GM18511 (cell line): ENCODE measurements around the gene FNDC3B.

Experiments used
- ATAC-seq: cut with Tn5 transposase; IDR thresholded peaks from one replicate; pipeline ENCODE4 v1.9.1; 2021; ENCODE audit warnings: mild to moderate bottlenecking, moderate library complexity; ENCODE audit not compliant: unreplicated experiment

Gene FNDC3B

DNA sequence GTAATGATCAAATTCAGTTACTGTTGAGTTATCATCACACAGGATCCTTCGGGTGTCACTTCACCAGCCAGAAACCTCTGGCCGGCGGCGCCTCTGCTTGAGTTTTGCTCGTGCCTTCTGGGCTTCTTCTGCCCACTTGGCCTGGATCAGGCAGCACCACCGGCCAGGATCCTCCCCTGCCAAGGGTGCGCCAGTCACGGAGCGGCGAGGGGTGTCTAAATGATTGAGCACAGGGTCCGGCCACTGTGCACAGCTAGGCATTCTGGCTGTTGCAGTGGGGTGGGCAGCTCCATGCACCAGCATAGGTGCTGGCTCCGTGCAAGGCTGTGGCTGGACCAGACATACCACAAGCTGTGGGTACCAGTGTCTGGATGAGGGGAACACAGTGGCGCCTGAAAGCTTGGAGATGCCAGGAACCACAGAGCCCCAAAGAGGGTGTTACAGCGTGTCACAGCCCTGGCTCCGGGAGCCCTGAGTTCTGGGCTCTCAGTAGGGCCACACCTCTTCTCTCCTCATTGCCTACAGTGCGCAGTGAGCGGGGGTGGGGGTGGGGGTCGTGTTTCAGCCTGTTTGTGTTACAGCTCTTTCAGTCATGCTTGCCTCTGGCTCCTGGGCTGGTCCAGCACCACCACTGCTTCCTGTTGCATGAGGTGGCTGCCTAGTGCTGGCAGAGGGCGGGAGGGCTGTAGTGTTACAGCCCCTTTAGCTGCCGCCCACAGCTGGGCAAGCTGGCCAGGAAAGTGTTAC, 169.4 kb downstream of the FNDC3B start:
- ATAC-seq, result no peak

DNA sequence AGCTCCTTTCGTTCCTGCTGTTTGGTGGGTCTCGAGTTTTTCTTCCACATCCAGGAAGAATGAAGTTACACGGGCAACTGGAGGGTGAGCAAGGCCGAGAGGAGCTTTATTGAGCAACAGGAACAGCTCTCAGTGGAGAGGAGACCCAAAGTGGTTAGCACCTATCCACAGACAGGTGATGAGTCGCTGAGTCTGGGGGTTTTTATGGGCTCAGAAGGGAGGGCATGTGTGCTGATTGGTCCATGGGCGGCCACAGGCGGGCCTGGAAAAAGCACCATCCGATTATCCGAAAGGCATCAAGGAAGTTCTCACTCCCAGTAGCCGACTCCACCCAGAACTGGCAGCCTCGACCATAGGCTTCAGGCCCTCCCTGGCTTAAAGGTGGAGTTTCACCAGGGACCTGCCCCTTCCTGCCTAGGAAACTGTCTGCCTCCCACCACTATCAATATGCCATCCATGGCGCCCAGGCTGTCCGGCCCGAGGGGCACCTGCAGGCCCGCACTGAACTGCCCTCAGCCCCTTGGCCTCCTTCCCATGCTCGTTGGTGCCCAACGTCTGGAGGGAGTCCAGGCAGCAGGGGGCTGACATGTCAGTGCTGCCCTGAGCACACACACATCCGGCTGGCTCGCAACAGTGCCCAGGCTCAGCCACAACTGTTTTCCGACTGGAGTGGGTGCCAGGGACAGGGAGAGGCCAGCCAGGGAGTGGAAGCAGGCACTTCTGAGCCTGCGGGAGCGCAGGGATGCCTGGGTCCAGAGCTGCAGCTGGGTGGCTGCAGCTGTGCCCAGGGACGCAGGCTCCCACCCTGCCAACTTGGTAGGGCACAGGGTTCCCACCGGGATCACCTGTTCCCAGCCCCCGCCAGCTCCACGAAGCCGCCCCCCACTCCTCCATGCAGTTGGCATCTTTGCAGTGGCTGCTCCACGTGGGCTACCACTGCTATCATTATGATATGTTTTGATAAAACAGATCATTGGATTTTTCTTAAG, 170.2 kb downstream of the FNDC3B start:
- no peak for ATAC-seq

DNA sequence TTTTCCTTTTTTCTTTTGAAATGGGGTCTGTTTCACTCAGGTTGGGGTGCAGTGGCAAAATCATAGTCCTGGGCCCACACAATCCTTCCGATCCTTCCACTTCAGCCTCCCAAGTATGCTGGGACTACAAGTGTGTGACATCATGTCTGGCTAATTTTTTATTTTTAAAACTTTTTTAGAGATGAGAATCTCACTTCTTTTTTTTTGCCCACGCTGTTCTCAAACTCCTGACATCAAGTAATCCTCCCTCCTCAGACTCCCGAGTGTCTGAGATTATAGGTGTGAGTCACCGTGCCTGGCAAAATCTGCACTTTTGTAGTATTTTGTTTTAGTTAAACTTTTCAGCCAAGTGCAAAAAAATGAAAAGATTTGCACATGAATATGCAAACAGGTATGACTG, 171.0 kb downstream of the FNDC3B start:
- ATAC-seq, result no peak

DNA sequence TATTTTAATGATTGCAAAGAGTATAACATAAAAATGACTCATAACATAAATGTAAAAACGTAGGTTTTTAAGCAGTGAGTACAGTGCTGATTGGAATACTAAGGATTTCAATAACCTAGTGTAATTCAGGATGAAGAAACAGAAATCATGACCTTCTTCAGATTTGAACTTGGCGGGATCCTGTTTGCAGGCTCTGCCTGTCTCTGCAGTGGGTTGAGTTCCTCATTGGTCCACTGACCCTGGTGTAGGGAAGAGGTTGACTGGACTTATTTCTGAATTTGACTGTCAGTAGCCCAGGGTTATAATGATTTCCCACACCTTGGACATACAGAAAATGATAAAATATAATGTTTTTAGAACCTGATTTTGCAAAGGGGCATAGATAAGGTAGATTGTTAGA, 171.7 kb downstream of the FNDC3B start:
- no peak for ATAC-seq

DNA sequence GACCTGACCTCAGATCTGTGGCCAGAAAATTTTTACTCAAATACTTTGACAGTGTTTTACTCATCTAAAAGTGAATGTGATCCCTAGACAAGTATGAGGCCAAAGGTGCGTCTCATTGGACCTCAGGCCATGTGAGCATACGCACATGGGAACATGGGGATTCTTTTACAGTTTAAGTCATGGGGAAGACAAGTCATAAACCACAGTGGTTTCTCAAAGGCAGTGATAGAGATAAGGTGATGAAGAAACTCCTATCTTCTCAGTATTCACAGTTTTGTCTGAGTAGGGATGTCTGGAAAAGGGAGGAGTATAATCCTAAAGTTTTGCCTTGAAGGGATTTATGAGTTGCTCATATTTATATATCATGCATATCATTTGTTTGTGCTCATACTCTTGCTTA, 173.8 kb downstream of the FNDC3B start:
- no peak for ATAC-seq

DNA sequence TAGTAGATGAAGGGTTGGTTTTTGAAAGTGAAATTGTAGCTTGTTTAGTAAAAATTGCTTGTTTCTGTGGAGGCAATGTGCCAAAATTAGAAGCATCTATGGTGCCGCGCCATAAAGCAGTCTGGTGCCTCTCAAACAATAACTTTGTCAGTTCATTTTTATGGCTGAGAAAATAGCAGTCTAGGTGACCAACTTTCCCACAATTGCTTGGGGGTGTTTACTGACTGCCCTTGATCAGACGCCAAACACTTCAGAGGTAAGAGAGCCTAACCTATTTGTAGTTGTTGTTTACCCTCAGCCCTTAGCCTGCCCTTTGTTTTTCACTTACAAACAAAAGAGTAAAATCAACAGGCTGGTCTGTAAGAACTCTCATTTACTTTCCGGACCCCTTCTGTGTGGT, 174.5 kb downstream of the FNDC3B start:
- no peak for ATAC-seq

DNA sequence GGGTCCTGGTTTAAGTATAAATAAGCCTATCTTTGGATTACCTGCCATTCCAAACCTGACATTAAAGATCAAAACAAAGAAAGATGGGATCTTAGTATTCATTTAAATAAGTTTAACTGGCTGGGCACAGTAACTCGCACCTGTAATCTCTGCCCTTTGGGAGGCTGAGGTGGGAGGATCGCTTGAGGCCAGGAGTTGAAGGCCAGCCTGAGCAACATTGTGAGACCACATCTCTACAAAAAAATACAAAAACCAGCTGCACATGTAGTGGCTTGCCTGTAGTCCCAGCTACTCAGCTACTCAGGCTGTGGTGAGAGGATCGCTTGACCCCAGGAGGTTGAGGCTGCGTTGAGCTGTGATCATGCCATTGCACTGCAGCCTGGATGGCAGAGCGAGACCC, 176.9 kb downstream of the FNDC3B start:
- ATAC-seq, result no peak

DNA sequence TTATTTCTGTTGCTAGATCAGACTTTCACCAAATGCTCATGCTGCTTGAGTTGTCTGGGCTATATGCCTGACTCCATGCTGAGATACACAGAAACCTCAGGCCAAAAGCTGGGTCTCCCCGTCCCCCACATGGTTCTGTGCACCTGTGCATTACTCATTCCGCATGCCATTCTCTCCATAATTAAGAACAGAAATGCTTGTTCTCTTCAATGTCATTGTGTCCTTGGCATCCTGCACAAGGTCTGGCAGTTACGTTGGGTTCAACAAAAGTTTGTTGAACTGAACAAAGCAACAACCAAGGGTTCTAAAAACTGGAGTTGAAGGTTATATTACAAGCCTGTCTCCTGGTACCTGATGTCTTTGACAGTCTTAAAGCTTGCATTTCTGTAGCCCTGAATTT, 177.5 kb downstream of the FNDC3B start:
- ATAC-seq, result no peak

DNA sequence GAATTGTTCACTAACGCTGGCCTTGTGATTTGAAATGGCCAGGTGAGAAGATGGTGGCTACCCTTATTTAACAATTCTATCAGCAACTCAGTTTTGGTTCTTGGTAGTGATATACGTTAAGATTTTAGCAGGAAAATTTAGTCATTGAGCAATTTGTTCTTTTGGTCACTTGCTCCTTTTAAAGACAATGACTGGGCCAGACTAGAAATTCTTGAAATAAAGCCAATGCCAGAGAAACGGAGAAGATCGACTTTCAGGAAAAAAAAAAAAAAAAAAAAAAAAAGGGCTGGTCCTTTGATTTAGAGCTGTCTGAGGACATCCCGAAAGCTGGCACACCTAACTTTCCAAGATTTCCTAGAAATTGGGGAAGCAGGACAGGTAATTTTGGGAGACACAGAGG, 178.5 kb downstream of the FNDC3B start:
- no peak for ATAC-seq

DNA sequence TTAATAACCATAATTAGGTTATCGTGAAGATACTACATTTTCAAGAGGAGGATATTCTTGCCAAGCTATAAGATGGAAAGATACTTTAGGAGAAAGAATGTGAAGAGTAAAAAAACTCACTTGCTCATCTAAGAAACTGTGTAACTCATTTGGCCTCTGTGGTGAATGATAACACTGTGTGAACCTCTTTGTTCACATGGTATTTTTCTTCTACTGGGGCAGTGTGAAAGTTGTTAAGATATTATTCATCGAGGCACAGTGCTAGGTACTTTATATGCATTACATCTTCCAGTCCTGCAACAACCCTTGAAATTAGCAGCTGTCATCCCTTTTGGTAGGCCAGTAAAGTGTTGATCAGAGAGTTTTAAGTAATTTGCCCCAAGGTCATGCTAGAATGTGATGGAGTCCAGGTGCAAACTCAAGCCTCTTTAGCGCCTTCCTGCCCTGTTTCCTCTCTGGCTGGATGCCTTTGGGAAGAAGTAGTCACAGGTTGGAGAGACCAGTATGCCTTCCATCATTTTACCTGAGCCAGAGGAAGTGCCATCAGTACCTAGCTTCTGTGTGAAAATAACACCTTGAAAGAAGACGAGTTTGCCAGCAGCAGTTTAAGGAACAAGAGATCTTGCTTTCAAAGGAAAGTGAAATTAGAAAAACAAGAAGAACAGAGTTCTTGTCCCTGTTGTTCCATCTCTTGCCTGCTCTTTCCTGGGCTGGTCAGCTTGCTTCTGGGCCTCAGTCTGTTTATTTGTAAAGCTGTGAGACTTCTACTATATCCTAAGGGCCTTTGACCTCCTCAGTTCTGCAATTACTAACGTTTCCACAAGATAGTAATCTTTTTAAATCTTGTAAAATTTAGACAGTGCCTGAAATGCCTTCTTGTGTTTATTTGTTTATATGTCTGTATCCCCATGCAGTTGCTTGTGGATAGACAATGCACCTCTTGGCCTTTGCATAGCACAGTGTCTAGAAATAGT, 179.3 kb downstream of the FNDC3B start:
- no peak for ATAC-seq

DNA sequence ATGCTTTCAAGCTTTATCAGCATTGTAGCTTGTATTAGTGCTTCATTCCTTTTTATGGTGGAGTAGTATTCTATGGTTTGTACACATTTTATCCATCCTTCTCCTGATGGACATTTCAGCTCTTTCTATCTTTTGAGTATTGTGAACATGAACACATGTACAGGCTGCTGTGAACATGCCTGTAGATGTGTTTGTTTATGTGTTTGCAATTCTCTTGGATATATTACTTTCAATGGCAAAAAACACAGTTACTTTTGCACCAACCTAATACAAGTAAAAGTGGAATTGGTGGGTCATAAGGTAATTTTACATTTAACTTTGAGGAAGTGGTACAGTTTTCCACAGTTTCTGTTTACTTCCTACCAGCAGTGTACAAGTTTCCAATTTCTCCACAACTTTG, 180.4 kb downstream of the FNDC3B start:
- ATAC-seq, result no peak

DNA sequence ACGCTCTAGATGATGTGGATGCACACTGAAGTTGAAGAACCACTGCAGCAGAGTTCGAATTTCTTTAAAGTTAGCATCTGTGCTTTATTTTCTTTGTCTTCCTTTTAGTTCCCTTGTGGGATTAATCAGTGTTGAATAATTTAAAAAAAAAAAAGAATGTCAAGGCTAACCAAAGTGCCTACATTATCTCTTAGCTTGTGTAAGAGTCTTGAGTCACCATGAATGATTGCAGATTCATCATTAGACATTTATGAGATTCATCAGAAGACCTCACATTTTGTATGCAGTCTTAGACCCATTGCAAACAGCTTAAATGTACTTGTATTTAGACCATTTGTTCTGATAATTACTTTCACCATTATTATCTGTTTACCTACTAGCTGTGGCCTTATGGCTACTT, 182.2 kb downstream of the FNDC3B start:
- ATAC-seq, result no peak

DNA sequence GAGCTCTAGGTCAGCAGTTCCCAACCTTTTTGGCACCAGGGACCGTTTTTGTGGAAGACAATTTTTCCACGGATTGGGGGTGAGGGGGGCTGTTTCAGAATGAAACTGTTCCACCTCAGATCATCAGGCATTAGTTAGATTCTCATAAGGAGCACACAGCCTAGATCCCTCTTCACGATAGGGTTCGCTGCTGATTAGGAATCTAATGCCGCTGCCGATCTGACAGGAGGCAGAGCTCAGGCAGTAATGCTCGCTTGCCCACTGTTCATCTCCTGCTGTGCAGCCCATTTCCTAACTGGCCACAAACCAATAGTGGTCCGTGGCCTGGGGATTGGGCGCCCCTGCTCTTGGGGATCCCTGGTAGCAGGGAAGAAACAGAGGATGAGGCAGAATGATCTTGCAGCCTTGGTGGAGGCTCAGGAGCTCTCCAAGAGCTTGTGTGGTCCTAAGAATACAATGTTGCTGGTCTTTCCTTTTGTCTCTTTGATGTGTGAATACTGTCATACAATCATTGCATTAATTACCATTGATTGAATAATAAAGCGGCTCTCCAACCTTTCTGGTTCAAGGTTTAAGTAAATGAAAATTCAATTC, 183.2 kb downstream of the FNDC3B start:
- no peak for ATAC-seq

DNA sequence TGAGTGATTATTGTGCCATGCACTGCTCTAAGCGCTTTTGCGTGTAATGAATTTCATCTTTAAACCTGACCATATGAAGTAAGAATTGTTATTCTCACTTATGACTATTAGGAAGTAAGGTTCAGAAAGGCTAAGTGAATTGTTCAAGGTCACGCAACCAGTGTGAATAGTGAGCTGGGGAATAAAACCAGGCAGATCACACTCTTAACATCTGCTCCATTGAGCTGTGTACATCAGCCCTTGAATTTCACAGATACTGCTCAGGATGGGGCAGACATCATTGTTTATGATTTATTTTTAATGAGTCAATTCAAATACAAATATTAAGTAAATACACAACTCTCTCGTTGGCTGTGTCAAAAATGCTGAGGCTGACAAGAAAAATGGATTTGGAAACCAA, 184.5 kb downstream of the FNDC3B start:
- no peak for ATAC-seq

DNA sequence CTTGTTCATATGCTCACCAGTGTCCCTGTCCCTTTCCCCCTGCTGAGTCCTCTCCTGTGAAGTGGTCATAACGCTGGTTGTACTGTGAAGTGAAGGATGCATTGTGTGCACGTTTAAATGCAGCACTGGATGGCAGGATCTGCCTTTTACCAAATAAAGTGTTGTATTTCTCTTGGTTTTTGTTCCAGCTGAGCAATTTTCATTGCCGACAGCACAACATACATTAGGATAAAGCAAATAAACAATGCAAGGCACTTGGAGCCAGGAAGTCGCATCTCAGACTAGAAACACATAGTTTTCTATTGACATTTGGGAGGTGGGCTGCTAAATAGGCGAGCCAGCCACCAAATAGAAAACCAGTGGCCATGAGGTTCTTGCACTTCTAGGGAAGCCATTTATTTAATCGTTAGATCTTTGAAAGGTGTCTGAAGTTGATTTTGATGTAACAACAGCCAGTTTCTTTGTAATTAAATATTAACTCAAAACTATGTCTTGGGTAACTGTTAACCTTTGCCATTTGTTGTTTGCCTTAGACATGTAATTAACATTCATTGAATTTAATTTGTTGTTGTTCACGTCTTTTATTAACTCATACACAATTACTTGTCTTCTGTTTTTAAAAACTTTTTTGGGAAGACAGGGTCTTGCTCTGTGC, 185.3 kb downstream of the FNDC3B start:
- no peak for ATAC-seq

DNA sequence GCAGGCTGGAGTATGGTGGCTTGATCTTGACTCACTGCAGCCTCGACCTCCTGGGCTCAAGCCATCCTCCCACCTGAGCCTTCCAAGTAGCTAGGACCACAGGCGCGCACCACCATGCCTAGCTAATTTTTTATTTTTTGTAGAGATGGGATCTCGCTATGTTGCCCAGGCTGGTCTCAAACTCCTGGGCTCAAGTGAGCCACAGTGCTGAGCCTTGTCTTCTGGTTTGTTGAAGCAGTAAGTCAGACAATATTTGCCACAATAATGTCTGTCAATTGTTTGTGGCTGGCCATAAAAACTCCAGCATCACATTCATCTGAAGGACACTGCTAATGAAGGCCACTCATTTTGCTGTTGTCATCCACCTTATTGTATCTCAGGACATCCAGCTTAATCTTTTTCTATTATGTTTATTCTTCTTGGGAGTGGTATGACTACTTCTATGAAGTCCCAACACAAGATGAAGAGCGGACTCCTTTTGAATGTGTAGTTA, 185.9 kb downstream of the FNDC3B start:
- ATAC-seq, result no peak

DNA sequence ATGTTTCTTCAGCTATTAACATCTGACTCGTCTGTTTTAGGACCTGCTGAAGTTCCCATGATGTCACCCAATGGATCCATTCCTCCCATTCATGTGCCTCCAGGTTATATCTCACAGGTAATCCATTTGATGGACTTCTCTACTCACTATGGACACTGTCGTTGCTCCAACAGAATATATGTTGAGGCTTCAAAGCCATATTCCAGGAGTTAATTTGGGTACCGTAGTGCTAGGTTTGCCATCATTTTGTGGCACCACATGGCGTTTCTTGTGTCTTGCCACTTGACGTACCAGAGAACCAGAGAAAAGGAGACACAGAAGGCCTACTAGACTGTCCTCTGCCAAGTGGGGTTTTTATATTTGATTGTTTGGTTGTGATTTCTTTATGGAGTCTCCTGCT, 187.5 kb downstream of the FNDC3B start:
- no peak for ATAC-seq

DNA sequence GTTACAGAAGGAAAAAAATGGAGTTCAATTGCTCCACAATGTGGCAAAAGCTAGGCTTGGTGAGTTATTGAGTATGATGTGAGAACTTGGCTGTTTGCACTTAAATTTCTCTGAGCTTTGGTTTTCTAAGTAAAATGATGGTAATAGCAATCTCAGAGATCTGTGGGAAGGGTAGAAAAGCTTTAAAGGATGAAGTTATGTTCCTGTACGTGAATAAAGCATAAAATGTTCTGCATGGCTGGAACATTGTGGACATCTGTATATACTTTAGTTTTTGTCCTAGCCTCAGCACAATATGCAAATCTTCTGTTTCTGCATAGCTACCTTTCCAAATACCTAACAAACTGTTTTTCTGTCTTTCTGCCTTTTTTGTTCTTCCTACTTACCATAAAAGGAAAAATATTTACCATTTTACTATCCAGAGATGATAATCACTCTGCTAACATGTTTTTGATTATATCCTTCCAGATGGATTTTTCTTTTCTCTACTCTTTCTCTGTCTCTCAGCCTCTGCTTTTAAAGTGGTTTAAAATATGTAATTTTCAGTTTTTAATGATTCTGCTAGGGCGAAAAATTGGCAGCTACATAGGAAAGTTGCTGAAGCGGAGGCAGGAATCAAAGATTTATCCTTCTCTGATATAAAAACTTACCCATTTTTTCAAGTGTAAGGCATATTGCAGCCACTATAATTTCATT, 188.1 kb downstream of the FNDC3B start:
- no peak for ATAC-seq

DNA sequence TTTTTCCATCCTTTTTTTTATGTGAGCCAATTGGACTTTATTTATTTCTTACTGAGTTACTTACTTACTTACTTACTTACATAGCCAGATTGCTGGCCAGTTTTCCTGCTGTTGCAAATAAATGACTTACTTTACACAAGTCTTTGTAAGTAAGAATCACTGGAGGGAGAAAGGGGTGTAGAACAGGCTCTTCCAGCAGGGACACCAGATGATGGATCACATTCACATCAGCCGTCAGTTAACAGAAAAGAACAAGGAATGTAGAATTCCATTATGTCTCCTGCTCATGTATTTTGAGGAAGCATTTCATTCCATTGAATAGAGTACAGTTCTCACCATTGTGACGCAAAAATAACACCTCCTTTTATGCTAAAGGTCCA, 188.6 kb downstream of the FNDC3B start:
- no peak for ATAC-seq
